ENCODE results near the gene RASA1. TPM values are rescaled to one million over a fixed set of nuclear protein-coding genes. Genes with fewer than 3 reads are reported as not detected.

The RASA1 gene
- total and polyA plus RNA-seq, 12 donors = 8.7 to 32.7 (median 24.4) TPM

GRCh38 chr5:87321605-87322004, 53.9 kb downstream of the RASA1 start:
- Histone ChIP-seq H3K27ac (no peak overlapping the region), H3K27me3 (no peaks in the 10 kb centered on the region), H3K9me3 (replicated peaks in 1 of 3) (no peaks in the 10 kb centered on the region), H3K36me3 (replicated peaks in 1 of 2) (no peaks in the 10 kb centered on the region), H3K4me1 (replicated peaks in 1 of 2) (no peaks in the 10 kb centered on the region), H3K4me3 (no peak overlapping the region)
- intact Hi-C loops (cut with DNase I) = no loop called here
- 93 to 96% (median 95%) methylated on average over 1 of the region's 1 CpG for WGBS, 4 donors
- TF ChIP-seq CTCF (IDR thresholded peaks at IDR 0.05) (no peak), POLR2A (IDR thresholded peaks at IDR 0.05) (no peak)
- DNase-seq = no peak

- no peaks in the 10 kb centered on the region for H3K27me3 ChIP-seq
- intact Hi-C loops (cut with DNase I) = no loop called here
- WGBS, 4 donors = 95 to 98% (median 96%) methylated on average over 3 of the region's 3 CpGs
- no peak overlapping the region for H3K4me3 ChIP-seq
- H3K9me3 ChIP-seq (replicated peaks in 1 of 3) = no peaks in the 10 kb centered on the region
- H3K27ac ChIP-seq = no peak overlapping the region
- DNase-seq = no peak
- no peaks in the 10 kb centered on the region for H3K4me1 ChIP-seq (replicated peaks in 1 of 2)
- no peak for TF ChIP-seq CTCF (IDR thresholded peaks at IDR 0.05)
- TF ChIP-seq POLR2A (IDR thresholded peaks at IDR 0.05) = no peak
- no peaks in the 10 kb centered on the region for H3K36me3 ChIP-seq (replicated peaks in 1 of 2)
Observed at GRCh38 chr5:87322381-87322780, 54.7 kb downstream of the RASA1 start.

GRCh38 chr5:87327998-87328397, 60.3 kb downstream of the RASA1 start:
- no peaks in the 10 kb centered on the region for H3K9me3 ChIP-seq (replicated peaks in 1 of 3)
- TF ChIP-seq POLR2A (IDR thresholded peaks at IDR 0.05) (no peak), CTCF (IDR thresholded peaks at IDR 0.05) (no peak)
- H3K27ac ChIP-seq = no peak overlapping the region
- no peaks in the 10 kb centered on the region for H3K27me3 ChIP-seq
- no peak for DNase-seq
- intact Hi-C loops (cut with DNase I) = no loop called here
- 71 to 84% (median 78%) methylated on average over 2 of the region's 2 CpGs for WGBS, 4 donors
- peaks cover 0 to 11% of the 10 kb centered on the region in 2 donors for H3K4me1 ChIP-seq (replicated peaks in 1 of 2)
- H3K36me3 ChIP-seq (replicated peaks in 1 of 2) = peaks cover 0 to 3% of the 10 kb centered on the region in 2 donors
- no peak overlapping the region for H3K4me3 ChIP-seq

- intact Hi-C loops (cut with DNase I) = no loop called here
- peaks cover 0 to 11% of the 10 kb centered on the region in 2 donors for H3K4me1 ChIP-seq (replicated peaks in 1 of 2)
- DNase-seq = no peak
- H3K9me3 ChIP-seq (replicated peaks in 1 of 3) = no peaks in the 10 kb centered on the region
- no peak overlapping the region for H3K27ac ChIP-seq
- no peaks in the 10 kb centered on the region for H3K27me3 ChIP-seq
- TF ChIP-seq POLR2A (IDR thresholded peaks at IDR 0.05) (no peak), CTCF (IDR thresholded peaks at IDR 0.05) (no peak)
- peaks cover 0 to 8% of the 10 kb centered on the region in 2 donors for H3K36me3 ChIP-seq (replicated peaks in 1 of 2)
- 91 to 97% (median 94%) methylated on average over 6 of the region's 6 CpGs for WGBS, 4 donors
- no peak overlapping the region for H3K4me3 ChIP-seq
Observed at GRCh38 chr5:87329114-87329513, 61.4 kb downstream of the RASA1 start.
